Activated naive CD4-positive, alpha-beta T cell treated with anti-CD3 and anti-CD28 coated beads, Interleukin-2, amount 10 ng/mL, durations not matched to agents 7 days and 5 days (primary cell): Measurements from ENCODE around the gene CYB5R2.
"Not testable (repeated sequence)": the region's sequence is repeated elsewhere in the genome, so short reads cannot be mapped to it uniquely, and the experiment has no call there.

Experiments
- CTCF ChIA-PET: fragments of 350-600 bp; sonication (Branson Sonifier 250); formaldehyde crosslinking; loops from one replicate; lab custom pipeline; 2021; ENCODE audit warnings: antibody characterized with exemption; lab: Charles Lee
- DNase-seq: peaks from one replicate; pipeline ENCODE4 v3.0.0-alpha.2; 2020
- H3K27ac Mint-ChIP-seq: one replicate; pipeline ENCODE4 v1.8.0; 2021; ENCODE audit warnings: mild to moderate bottlenecking, moderate library complexity, mixed read lengths
- H3K27me3 Mint-ChIP-seq: one replicate; pipeline ENCODE4 v1.8.0; 2021; ENCODE audit warnings: mild to moderate bottlenecking, mixed read lengths
- H3K36me3 Mint-ChIP-seq: one replicate; pipeline ENCODE4 v1.8.0; 2021; ENCODE audit warnings: mixed read lengths
- H3K4me1 Mint-ChIP-seq: one replicate; pipeline ENCODE4 v1.8.0; 2021; ENCODE audit warnings: mixed read lengths
- H3K4me3 Mint-ChIP-seq: one replicate; pipeline ENCODE4 v1.8.0; 2021; ENCODE audit warnings: mild to moderate bottlenecking, moderate library complexity, mixed read lengths
- H3K9me3 Mint-ChIP-seq: one replicate; pipeline ENCODE4 v1.8.0; 2021; ENCODE audit warnings: mixed read lengths

The CYB5R2 gene

DNA sequence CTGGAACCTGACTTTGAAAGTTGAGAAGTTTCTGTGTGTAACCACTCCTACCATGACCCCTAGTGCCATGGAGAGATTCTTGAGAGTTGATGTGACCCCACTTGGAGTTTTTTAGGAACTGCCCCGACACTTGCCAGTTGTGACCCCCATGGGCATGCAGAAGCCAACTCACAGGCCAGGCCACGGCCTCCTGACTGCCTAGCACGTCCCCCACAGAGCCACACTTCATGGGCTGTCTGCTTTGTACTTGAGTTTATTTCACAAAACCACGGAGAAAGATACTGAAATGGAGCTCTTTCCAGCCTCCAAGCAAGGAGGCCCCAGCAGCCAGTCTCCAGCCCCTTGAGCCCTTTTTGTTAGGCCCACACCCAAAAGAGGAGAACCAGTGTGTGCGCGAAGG, 8.4 kb downstream of the CYB5R2 start:
- Mint-ChIP-seq H3K4me1 (no peaks in the 10 kb centered on the region), H3K36me3 (peaks cover 3% of the 10 kb centered on the region), H3K27ac (no peak overlapping the region), H3K9me3 (no peaks in the 10 kb centered on the region), H3K27me3 (peaks cover 4% of the 10 kb centered on the region), H3K4me3 (no peak overlapping the region)
- CTCF ChIA-PET = interaction anchor here (0.8 to 2.4 kb wide), 15 partner anchors 8 to 312 kb away, joined by 3 to 22 read pairs (median 5); partner anchors contain the start of gene PPFIBP2
- no peak for DNase-seq

DNA sequence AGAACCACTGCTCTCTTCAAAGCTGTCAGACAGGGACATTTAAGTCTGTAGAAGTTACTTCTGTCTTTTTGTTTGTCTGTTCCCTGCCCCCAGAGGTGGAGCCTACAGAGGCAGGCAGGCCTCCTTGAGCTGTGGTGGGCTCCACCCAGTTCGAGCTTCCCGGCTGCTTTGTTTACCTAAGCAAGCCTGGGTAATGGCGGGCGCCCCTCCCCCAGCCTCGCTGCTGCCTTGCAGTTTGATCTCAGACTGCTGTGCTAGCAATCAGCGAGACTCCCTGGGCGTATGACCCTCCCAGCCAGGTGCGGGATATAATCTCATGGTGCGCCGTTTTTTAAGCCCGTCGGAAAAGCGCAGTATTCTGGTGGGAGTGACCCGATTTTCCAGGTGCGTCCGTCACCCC, 9.8 kb downstream of the CYB5R2 start:
- not testable (repeated sequence) for H3K9me3 Mint-ChIP-seq, H3K27me3 Mint-ChIP-seq, H3K4me3 Mint-ChIP-seq, H3K36me3 Mint-ChIP-seq, DNase-seq, H3K4me1 Mint-ChIP-seq, H3K27ac Mint-ChIP-seq
- CTCF ChIA-PET = interaction anchor here (1.2 kb wide), 1 partner anchor 151 kb away, joined by 3 read pairs; no protein-coding TSS in a partner anchor

- no peak overlapping the region for H3K4me3 Mint-ChIP-seq
- H3K27ac Mint-ChIP-seq = no peak overlapping the region
- H3K36me3 Mint-ChIP-seq = peaks cover 6% of the 10 kb centered on the region
- H3K4me1 Mint-ChIP-seq = no peaks in the 10 kb centered on the region
- no peaks in the 10 kb centered on the region for H3K27me3 Mint-ChIP-seq
- H3K9me3 Mint-ChIP-seq = no peaks in the 10 kb centered on the region
- CTCF ChIA-PET = interaction anchor here (0.7 to 2.9 kb wide), 22 partner anchors 8 to 559 kb away, joined by 3 to 43 read pairs (median 4); partner anchors contain the start of genes EIF3F, OLFML1 and PPFIBP2
- DNase-seq = peak; percentile 55
Observed at GRCh38 chr11:7657306-7658025, 15.8 kb downstream of the CYB5R2 start.

DNA sequence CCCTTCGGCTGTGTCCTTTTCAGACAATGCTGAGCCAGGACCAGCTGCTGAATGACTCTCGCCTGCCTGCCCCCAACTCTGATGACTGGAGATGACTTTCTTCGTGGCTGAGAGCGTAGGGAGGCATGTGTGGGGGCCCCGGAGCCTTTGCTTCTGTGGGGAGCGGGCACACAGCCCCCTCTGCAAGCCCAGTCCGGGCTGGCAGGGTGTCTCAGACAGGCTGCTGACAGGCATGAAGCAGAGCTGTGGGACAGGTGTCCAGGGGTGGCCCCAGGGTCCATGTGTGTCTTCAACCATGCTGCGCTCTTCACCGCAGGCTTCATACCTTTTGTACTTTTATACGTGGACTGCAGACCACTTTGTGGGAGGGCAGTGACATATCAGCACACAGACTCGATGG, 16.6 kb downstream of the CYB5R2 start:
- Mint-ChIP-seq H3K9me3 (no peaks in the 10 kb centered on the region), H3K36me3 (peaks cover 10% of the 10 kb centered on the region), H3K27ac (no peak overlapping the region), H3K4me1 (no peaks in the 10 kb centered on the region), H3K4me3 (no peak overlapping the region), H3K27me3 (no peaks in the 10 kb centered on the region)
- CTCF ChIA-PET = interaction anchor here (0.7 to 2.9 kb wide), 22 partner anchors 9 to 559 kb away, joined by 3 to 43 read pairs (median 4); partner anchors contain the start of genes EIF3F, OLFML1 and PPFIBP2
- no peak for DNase-seq

DNA sequence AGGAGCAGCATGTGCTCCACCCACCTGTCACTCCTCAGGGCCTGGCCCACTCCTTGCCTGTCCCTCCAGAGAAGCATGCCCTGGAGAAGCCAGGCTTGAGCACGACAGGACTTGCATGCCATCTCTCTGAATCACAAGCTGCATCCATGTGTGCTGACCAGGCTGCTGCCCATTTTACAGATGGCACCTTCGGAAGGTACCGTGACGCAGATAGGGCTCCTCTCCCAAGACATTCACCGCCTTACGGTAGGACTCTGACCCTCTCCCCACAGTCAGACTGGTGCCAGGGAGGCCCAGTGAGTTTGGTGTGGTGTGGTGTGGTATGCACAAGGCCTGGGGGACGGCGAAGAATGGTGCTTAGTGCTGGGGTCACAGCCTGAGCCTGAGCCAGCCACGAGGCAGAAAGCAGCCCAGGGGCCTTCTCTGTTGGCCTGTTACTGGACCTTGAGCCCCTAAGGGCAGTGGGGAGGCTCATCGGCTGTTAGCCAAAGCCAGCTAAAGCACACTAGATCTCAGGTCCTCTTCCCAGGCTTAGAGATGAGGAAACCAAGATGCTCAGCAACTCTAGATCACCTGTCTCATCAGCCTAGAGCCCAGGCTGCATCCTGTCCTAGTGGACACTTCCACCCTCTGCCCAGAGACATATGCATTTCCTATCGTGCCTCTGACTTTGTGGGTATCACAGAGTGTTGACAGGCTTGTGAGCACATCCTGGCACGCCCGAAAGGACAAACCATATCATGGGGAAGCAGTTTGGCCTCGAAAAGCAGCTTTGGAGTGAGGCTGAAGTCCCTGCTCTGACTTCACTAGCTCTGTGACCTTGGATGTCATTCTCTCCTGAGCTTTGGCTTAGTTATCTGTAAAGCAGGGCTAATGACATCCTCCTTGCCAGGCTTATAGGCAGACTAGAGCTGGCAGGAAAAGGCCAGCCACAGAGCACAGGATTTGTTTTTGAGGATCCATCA, 17.8 kb downstream of the CYB5R2 start:
- no peaks in the 10 kb centered on the region for H3K27me3 Mint-ChIP-seq
- DNase-seq = no peak
- peaks cover 10% of the 10 kb centered on the region for H3K36me3 Mint-ChIP-seq
- no peaks in the 10 kb centered on the region for H3K9me3 Mint-ChIP-seq
- CTCF ChIA-PET = interaction anchor here (1.1 to 2.9 kb wide), 4 partner anchors 82 to 213 kb away, joined by 3 to 43 read pairs (median 10); partner anchors contain the start of gene PPFIBP2
- H3K4me3 Mint-ChIP-seq = no peak overlapping the region
- H3K4me1 Mint-ChIP-seq = no peaks in the 10 kb centered on the region
- no peak overlapping the region for H3K27ac Mint-ChIP-seq

- H3K27ac Mint-ChIP-seq = no peak overlapping the region
Observed at GRCh38 chr11:7654195-7654705, 19.1 kb downstream of the CYB5R2 start.

GRCh38 chr11:7651700-7652099, 21.6 kb downstream of the CYB5R2 start:
- H3K4me3 Mint-ChIP-seq = no peak overlapping the region
- no peaks in the 10 kb centered on the region for H3K27me3 Mint-ChIP-seq
- no peak for DNase-seq
- H3K36me3 Mint-ChIP-seq = peaks cover 13% of the 10 kb centered on the region
- H3K9me3 Mint-ChIP-seq = no peaks in the 10 kb centered on the region
- no peak overlapping the region for H3K27ac Mint-ChIP-seq
- CTCF ChIA-PET = no interaction called here
- H3K4me1 Mint-ChIP-seq = no peaks in the 10 kb centered on the region

More at GRCh38 chr11:7654195-7654705, 19.1 kb downstream of the CYB5R2 start:
- Mint-ChIP-seq H3K4me1 (no peaks in the 10 kb centered on the region), H3K9me3 (no peaks in the 10 kb centered on the region), H3K27me3 (no peaks in the 10 kb centered on the region), H3K4me3 (no peak overlapping the region), H3K36me3 (peaks cover 13% of the 10 kb centered on the region)
- DNase-seq = no peak
- CTCF ChIA-PET = interaction anchor here (1.0 kb wide), 1 partner anchor 842 kb away, joined by 3 read pairs; no protein-coding TSS in a partner anchor

- no peak for DNase-seq
- Mint-ChIP-seq H3K9me3 (no peaks in the 10 kb centered on the region), H3K27me3 (no peaks in the 10 kb centered on the region), H3K36me3 (peaks cover 13% of the 10 kb centered on the region), H3K4me1 (no peaks in the 10 kb centered on the region), H3K4me3 (no peak overlapping the region), H3K27ac (no peak overlapping the region)
- CTCF ChIA-PET = interaction anchor here (1.5 kb wide), 1 partner anchor 14 kb away, joined by 5 read pairs; no protein-coding TSS in a partner anchor
Observed at GRCh38 chr11:7651140-7651551, 22.2 kb downstream of the CYB5R2 start.

DNA sequence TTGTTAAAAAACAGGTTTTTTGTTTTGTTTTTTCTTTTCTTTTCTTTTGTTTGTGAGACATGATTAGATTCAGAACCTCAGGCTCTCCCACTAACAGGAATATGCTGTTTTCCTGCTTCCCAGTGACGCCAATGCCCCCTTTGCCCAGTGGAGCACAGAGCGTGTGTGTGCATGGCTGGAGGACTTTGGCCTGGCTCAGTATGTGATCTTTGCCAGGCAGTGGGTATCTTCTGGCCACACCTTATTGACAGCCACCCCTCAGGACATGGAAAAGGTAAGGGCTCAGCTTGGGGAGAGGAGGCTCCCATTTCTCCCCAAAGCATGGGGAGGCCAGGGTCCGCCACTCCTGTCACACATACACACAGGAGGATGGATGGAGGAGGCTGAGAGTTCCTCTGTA, 25.0 kb downstream of the CYB5R2 start:
- Mint-ChIP-seq H3K27me3 (no peaks in the 10 kb centered on the region), H3K9me3 (no peaks in the 10 kb centered on the region), H3K27ac (no peak overlapping the region), H3K36me3 (peaks cover 14% of the 10 kb centered on the region), H3K4me3 (no peak overlapping the region), H3K4me1 (no peaks in the 10 kb centered on the region)
- CTCF ChIA-PET = interaction anchor here (1.6 kb wide), 1 partner anchor 9 kb away, joined by 4 read pairs; no protein-coding TSS in a partner anchor
- DNase-seq = no peak

- Mint-ChIP-seq H3K4me1 (no peaks in the 10 kb centered on the region), H3K27me3 (no peaks in the 10 kb centered on the region), H3K36me3 (peaks cover 8% of the 10 kb centered on the region), H3K9me3 (no peaks in the 10 kb centered on the region), H3K4me3 (no peak overlapping the region), H3K27ac (no peak overlapping the region)
- no peak for DNase-seq
- CTCF ChIA-PET = interaction anchor here (1.6 kb wide), 1 partner anchor 10 kb away, joined by 4 read pairs; no protein-coding TSS in a partner anchor
Observed at GRCh38 chr11:7646866-7647265, 26.4 kb downstream of the CYB5R2 start.

GRCh38 chr11:7645206-7645605, 28.1 kb downstream of the CYB5R2 start:
- Mint-ChIP-seq H3K4me3 (no peak overlapping the region), H3K27me3 (no peaks in the 10 kb centered on the region), H3K27ac (no peak overlapping the region), H3K9me3 (no peaks in the 10 kb centered on the region), H3K36me3 (peaks cover 7% of the 10 kb centered on the region), H3K4me1 (no peaks in the 10 kb centered on the region)
- no peak for DNase-seq
- CTCF ChIA-PET = no interaction called here

DNA sequence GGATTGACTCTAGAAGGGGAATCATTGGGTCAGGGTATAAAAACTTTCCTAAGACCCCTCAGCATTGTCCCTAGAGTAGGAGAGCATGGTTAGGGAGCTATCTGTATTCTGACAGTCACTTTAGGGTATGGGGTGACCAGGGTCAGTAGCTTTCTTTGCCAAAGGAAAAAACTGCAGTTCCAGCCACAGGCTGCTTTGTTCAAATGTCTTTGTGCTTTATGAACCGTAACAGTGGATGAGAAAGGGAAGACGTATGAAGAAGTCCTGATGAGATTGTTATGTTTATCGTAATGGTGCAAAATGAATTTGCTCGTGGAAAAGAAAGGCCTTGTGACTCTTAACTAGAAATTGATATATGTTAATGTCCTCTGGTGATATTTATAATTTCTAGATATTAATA, 30.0 kb downstream of the CYB5R2 start:
- Mint-ChIP-seq H3K36me3 (peaks cover 7% of the 10 kb centered on the region), H3K27ac (no peak overlapping the region), H3K27me3 (no peaks in the 10 kb centered on the region), H3K9me3 (no peaks in the 10 kb centered on the region), H3K4me1 (no peaks in the 10 kb centered on the region), H3K4me3 (no peak overlapping the region)
- no peak for DNase-seq
- CTCF ChIA-PET = interaction anchor here (1.0 to 1.2 kb wide), 2 partner anchors 24 to 59 kb away, joined by 3 to 4 read pairs; no protein-coding TSS in a partner anchor

DNA sequence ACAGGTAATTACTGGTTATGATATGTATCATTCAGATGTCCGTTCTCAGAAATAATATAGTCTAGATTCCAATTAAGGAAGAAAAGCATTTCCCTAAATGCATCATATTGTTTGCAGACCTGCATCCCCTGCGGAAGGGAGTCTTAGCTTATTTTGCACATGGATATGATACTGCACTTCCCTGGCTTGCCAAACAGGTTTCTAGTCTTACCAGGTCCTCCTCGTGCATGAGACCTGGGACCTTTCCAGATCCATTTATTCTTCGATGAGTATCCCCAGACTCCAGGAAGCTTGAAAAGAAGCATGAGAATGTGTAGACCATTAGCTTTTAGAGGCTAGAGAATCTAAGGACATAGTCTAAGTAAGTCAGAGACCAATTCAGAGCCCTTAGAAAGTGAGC, 30.6 kb downstream of the CYB5R2 start:
- Mint-ChIP-seq H3K4me1 (no peaks in the 10 kb centered on the region), H3K36me3 (peaks cover 7% of the 10 kb centered on the region), H3K27me3 (no peaks in the 10 kb centered on the region), H3K9me3 (no peaks in the 10 kb centered on the region), H3K27ac (no peak overlapping the region), H3K4me3 (no peak overlapping the region)
- CTCF ChIA-PET = interaction anchor here (1.0 to 1.2 kb wide), 2 partner anchors 25 to 59 kb away, joined by 3 to 4 read pairs; no protein-coding TSS in a partner anchor
- no peak for DNase-seq
